Peyer's patch (tissue), 4 donors: ENCODE data around the gene DMP1. TPM values are rescaled to one million over a fixed set of nuclear protein-coding genes. Genes with fewer than 3 reads are reported as not detected.

Experiments used
- DNase-seq, 3 donors: peaks; one replicate each; pipeline ENCODE4 v3.0.0-alpha.2; 2017 to 2019
- H3K27ac ChIP-seq, 4 donors: fragments of 200-600 bp; sonication (generic); one replicate each; pipeline ENCODE4 v1.5.1; 2016 to 2019
- H3K27me3 ChIP-seq, 2 donors: fragments of 200-600 bp; sonication (generic); one replicate each; pipeline ENCODE4 v1.5.1; 2019
- H3K36me3 ChIP-seq, 3 donors: fragments of 200-600 bp; sonication (generic); one replicate each; pipeline ENCODE4 v1.5.1; 2016 to 2019
- H3K4me1 ChIP-seq, 4 donors: fragments of 200-600 bp; sonication (generic); one replicate each; pipeline ENCODE4 v1.5.1; 2016 to 2019
- H3K4me3 ChIP-seq, 4 donors: fragments of 200-600 bp; sonication (generic); 1 replicate in 3 of 4; 2 replicates in 1 of 4; pipeline ENCODE4 v1.5.1; 2016 to 2019; ENCODE audit warnings: mild to moderate bottlenecking in 1 of 4
- H3K9me3 ChIP-seq, 4 donors: fragments of 200-600 bp; sonication (generic); one replicate each; pipeline ENCODE4 v1.5.1; 2016 to 2019; ENCODE audit warnings: mild to moderate bottlenecking in 1 of 4
- CTCF ChIP-seq, 6 experiments: fragments of 450-650 bp in 4 of 6; fragments of 200-600 bp in 2 of 6; sonication (generic) in 1 of 6; IDR thresholded peaks; one replicate each; pipeline ENCODE4 v1.5.1; 2017 to 2019; ENCODE audit warnings: antibody characterized with exemption in 6 of 6, mild to moderate bottlenecking in 3 of 6, moderate library complexity in 1 of 6
- POLR2A ChIP-seq, 2 donors: fragments of 450-650 bp; IDR thresholded peaks; one replicate each; pipeline ENCODE4 v1.5.1; 2017; ENCODE audit warnings: antibody characterized with exemption in 2 of 2, mild to moderate bottlenecking in 2 of 2, moderate library complexity in 2 of 2
- total RNA-seq, 4 donors: library from RNA; depleted of rRNA; stranded (reverse); fragments of >200 nt; gene quantifications; one replicate each; pipeline ENCODE4 v1.1.0, GENCODE V29; 2016

The DMP1 gene
- total RNA-seq, 4 donors from 2014 or later: not detected

DNA sequence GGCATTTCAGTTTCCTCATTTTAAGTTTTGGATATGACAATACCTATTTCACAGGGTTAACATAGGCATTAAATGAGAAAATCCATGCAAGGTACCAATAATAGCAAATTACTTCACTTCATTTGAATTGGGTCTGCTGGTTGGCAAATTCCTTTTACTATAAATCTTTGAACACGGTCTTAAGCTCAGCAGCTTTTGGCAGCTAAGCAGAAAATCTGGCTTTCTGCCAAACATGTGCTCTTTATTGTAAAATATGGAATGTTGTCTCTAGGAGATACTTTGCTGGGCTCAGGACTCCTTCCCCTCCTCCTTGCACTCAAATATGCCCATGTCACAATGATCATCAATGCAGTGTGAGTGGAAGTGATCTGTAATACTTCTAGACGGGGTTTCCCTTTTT is 16.8 kb upstream of the DMP1 start:
- no peaks in the 10 kb centered on the region for H3K36me3 ChIP-seq
- H3K27me3 ChIP-seq: no peaks in the 10 kb centered on the region
- no peaks in the 10 kb centered on the region for H3K4me1 ChIP-seq
- no peak for TF ChIP-seq CTCF (IDR thresholded peaks at IDR 0.05)
- no peak for TF ChIP-seq POLR2A (IDR thresholded peaks at IDR 0.05)
- H3K9me3 ChIP-seq: no peaks in the 10 kb centered on the region
- H3K27ac ChIP-seq: no peak overlapping the region
- DNase-seq: no peak
- H3K4me3 ChIP-seq: no peak overlapping the region

DNA sequence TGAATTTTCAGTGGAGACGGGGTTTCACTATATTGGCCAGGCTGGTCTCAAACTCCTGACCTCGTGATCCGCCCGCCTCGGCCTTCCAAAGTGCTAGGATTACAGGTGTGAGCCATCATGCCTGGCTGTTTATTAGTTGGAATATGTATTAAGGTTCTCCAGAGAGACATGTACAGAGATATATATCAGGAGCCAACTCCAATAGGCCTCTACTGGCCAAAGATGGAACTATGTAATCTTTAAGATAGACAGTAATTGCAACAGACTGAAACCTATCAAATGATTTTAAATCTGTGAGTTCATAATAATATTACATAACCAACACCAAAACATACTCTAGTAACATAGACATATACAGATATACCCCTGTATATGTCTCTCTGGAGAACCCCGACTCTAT is 5.8 kb upstream of the DMP1 start:
- no peak for TF ChIP-seq POLR2A (IDR thresholded peaks at IDR 0.05)
- TF ChIP-seq CTCF (IDR thresholded peaks at IDR 0.05): no peak
- Histone ChIP-seq H3K27me3 (no peaks in the 10 kb centered on the region), H3K4me3 (no peak overlapping the region), H3K9me3 (no peaks in the 10 kb centered on the region), H3K4me1 (no peaks in the 10 kb centered on the region), H3K27ac (no peak overlapping the region), H3K36me3 (no peaks in the 10 kb centered on the region)
- DNase-seq: no peak

GRCh38 chr4:87650938-87651337 is 858 bp downstream of the DMP1 start:
- Histone ChIP-seq H3K9me3 (no peaks in the 10 kb centered on the region), H3K27me3 (no peaks in the 10 kb centered on the region), H3K36me3 (no peaks in the 10 kb centered on the region), H3K27ac (no peak overlapping the region), H3K4me1 (no peaks in the 10 kb centered on the region), H3K4me3 (no peak overlapping the region)
- no peak for DNase-seq
- TF ChIP-seq CTCF (IDR thresholded peaks at IDR 0.05): no peak
- TF ChIP-seq POLR2A (IDR thresholded peaks at IDR 0.05): no peak

DNA sequence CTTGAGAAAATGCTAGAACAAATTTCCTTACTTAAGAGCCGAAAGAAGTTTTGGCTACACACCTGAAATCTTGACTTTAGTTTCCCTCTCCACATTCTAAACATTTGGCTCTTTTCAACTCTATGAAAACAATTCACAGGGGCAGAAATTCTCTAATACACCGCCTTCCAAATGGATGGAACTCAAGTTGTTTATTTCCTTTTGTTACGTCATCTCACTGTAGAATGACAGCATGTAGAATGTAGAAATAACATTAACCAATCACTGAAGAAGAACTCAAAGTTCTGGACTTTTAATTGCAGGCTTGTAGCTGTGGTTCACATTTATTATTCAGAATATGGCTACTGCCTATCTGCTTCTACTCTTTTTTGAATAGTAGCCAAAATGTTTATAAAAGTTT is 1.9 kb downstream of the DMP1 start:
- H3K4me1 ChIP-seq: no peaks in the 10 kb centered on the region
- no peaks in the 10 kb centered on the region for H3K9me3 ChIP-seq
- H3K4me3 ChIP-seq: no peak overlapping the region
- no peak for DNase-seq
- H3K27me3 ChIP-seq: no peaks in the 10 kb centered on the region
- no peak for TF ChIP-seq POLR2A (IDR thresholded peaks at IDR 0.05)
- no peak for TF ChIP-seq CTCF (IDR thresholded peaks at IDR 0.05)
- H3K36me3 ChIP-seq: no peaks in the 10 kb centered on the region
- no peak overlapping the region for H3K27ac ChIP-seq

- Histone ChIP-seq H3K27ac (no peak overlapping the region), H3K4me3 (no peak overlapping the region), H3K9me3 (no peaks in the 10 kb centered on the region), H3K36me3 (no peaks in the 10 kb centered on the region), H3K4me1 (no peaks in the 10 kb centered on the region), H3K27me3 (no peaks in the 10 kb centered on the region)
- DNase-seq: no peak
- TF ChIP-seq POLR2A (IDR thresholded peaks at IDR 0.05): no peak
- TF ChIP-seq CTCF (IDR thresholded peaks at IDR 0.05): no peak
Measured at GRCh38 chr4:87654487-87655044, 4.5 kb downstream of the DMP1 start.

DNA sequence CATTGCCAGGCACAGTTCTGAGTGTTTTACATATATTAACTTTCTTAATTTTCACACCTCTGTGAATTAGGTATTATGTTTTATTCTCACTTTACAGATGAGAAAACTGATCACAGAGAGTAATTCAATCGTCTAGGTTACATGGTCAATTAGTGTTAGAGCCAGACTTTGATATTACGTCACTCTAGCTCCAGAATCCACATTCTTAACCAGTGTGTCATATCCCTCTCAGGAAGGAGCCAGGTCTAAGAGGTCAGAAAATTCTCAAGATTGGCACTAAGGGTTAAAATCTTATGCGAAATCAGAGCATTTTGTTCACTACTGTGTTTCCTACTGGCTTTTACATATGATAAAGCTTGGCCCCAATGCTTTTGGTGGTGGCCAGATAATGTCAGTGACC is 7.4 kb downstream of the DMP1 start:
- Histone ChIP-seq H3K9me3 (no peaks in the 10 kb centered on the region), H3K27ac (no peak overlapping the region), H3K4me1 (no peaks in the 10 kb centered on the region), H3K36me3 (no peaks in the 10 kb centered on the region), H3K27me3 (no peaks in the 10 kb centered on the region), H3K4me3 (no peak overlapping the region)
- no peak for DNase-seq
- TF ChIP-seq CTCF (IDR thresholded peaks at IDR 0.05) (no peak), POLR2A (IDR thresholded peaks at IDR 0.05) (no peak)
